GM12878 (cell line): ENCODE results near the gene TEX2. TPM values are rescaled to one million over a fixed set of nuclear protein-coding genes. Genes with fewer than 3 reads are reported as not detected.

Source experiments
- ATAC-seq: fragments of 200-7000 bp; cut with Tn5 transposase; 3 replicates; pipeline ENCODE4 v1.9.1; 2020; ENCODE audit warnings: mild to moderate bottlenecking, moderate library complexity
- BruUV-seq: library from RNA; stranded (reverse); fragments of 400-500 nt; replicated peaks from 2 replicates; lab custom pipeline; 2021; lab: Mats Ljungman, UMichigan
- CTCF ChIA-PET: fragments of 300-600 bp; sonication (Branson Sonifier 250); formaldehyde crosslinking; extraction: SDS; loops from one replicate; lab custom pipeline; 2021; ENCODE audit warnings: inconsistent platforms; lab: Yijun Ruan, JAX
- POLR2A ChIA-PET: fragments of 350-600 bp; formaldehyde crosslinking; extraction: SDS; loops from one replicate; lab custom pipeline; 2021; ENCODE audit warnings: inconsistent platforms; lab: Charles Lee
- RAD21 ChIA-PET: fragments of 300-600 bp; sonication (Branson Sonifier 250); formaldehyde crosslinking; loops from one replicate; lab custom pipeline; 2023; ENCODE audit warnings: antibody characterized with exemption; ENCODE audit not compliant: unreplicated experiment; lab: Charles Lee
- SMC1A ChIA-PET: fragments of 300-600 bp; sonication (Branson Sonifier 250); formaldehyde crosslinking; loops from one replicate; lab custom pipeline; 2023; ENCODE audit not compliant: unreplicated experiment, uncharacterized antibody; lab: Charles Lee
- DNase-seq: peaks from one replicate; pipeline ENCODE4 v3.0.0-alpha.2; 2011; ENCODE audit warnings: low read depth, low spot score
- FAIRE-seq: peaks from 3 replicates; lab custom pipeline; 2011; peaks lifted over from hg19 to GRCh38; lab: Jason Lieb, UNC
- H2AFZ ChIP-seq: 2 replicates; pipeline ENCODE4 v1.6.0; 2011; ENCODE audit warnings: low read depth, low read length, control low read depth; ENCODE audit not compliant: control insufficient read depth
- H3K27ac ChIP-seq: 2 replicates; pipeline ENCODE4 v1.5.1; 2011; ENCODE audit warnings: control low read depth; ENCODE audit not compliant: control insufficient read depth, insufficient read depth
- H3K27me3 ChIP-seq, 2 experiments: replicated peaks in 1 of 2; 2 replicates each; pipeline versions ENCODE4 v1.6.0 to v1.6.1; 2011; ENCODE audit warnings: low read length in 1 of 2; ENCODE audit not compliant: control insufficient read depth in 2 of 2, insufficient read depth in 2 of 2
- H3K36me3 ChIP-seq, 2 experiments: 2 replicates each; pipeline ENCODE4 v1.5.1; 2011; ENCODE audit warnings: low read length in 1 of 2; ENCODE audit not compliant: control insufficient read depth in 2 of 2, insufficient read depth in 2 of 2
- H3K4me1 ChIP-seq: 2 replicates; pipeline ENCODE4 v1.6.1; 2011; ENCODE audit warnings: mild to moderate bottlenecking, low read length, moderate library complexity, mixed read lengths; ENCODE audit not compliant: control insufficient read depth, insufficient read depth
- H3K4me2 ChIP-seq: 2 replicates; pipeline ENCODE4 v1.6.0; 2011; ENCODE audit warnings: control low read depth; ENCODE audit not compliant: control insufficient read depth, insufficient read depth
- H3K4me3 ChIP-seq: fragments of 200-600 bp; sonication (generic); 2 replicates; pipeline ENCODE4 v1.5.1; 2016
- H3K79me2 ChIP-seq: 2 replicates; pipeline ENCODE4 v1.6.0; 2011; ENCODE audit warnings: low read length; ENCODE audit not compliant: control insufficient read depth, insufficient read depth
- H3K9ac ChIP-seq: 2 replicates; pipeline ENCODE4 v1.8.0; 2011; ENCODE audit warnings: low read length, control low read depth, mixed read lengths; ENCODE audit not compliant: control insufficient read depth, insufficient read depth
- H3K9me3 ChIP-seq: replicated peaks from 3 replicates; pipeline ENCODE4 v1.5.1; 2011; ENCODE audit warnings: mild to moderate bottlenecking, low read length; ENCODE audit not compliant: control insufficient read depth, insufficient read depth
- H4K20me1 ChIP-seq: 2 replicates; pipeline ENCODE4 v1.6.0; 2011; ENCODE audit not compliant: control insufficient read depth, insufficient read depth
- BACH1 ChIP-seq: fragments of 450-650 bp; IDR thresholded peaks from 2 replicates; pipeline ENCODE4 v1.6.1; 2017; ENCODE audit warnings: mild to moderate bottlenecking, borderline replicate concordance
- FOXK2 ChIP-seq: fragments of 450-650 bp; IDR thresholded peaks from 2 replicates; pipeline ENCODE4 v1.6.1; 2017; ENCODE audit warnings: mild to moderate bottlenecking, moderate library complexity
- HDGF ChIP-seq: fragments of 450-650 bp; IDR thresholded peaks from 2 replicates; pipeline ENCODE4 v1.6.1; 2016; ENCODE audit warnings: antibody characterized with exemption
- KAT2A ChIP-seq: conservative IDR thresholded peaks from 2 replicates; pipeline ENCODE4 v1.6.1; 2011; ENCODE audit warnings: low read depth, low read length; ENCODE audit not compliant: control insufficient read depth
- POLR2AphosphoS2 ChIP-seq: IDR thresholded peaks from 2 replicates; pipeline ENCODE4 v1.6.1; 2011; ENCODE audit warnings: low read depth, mild to moderate bottlenecking, low read length, improper control_type of control experiment, moderate library complexity
- REST ChIP-seq: IDR thresholded peaks from 2 replicates; pipeline ENCODE4 v1.6.1; 2012; ENCODE audit warnings: mild to moderate bottlenecking, low read depth, low read length
- SPI1 ChIP-seq: IDR thresholded peaks from 2 replicates; pipeline ENCODE4 v1.6.1; 2011; ENCODE audit warnings: low read depth, mild to moderate bottlenecking, low read length, moderate library complexity, borderline replicate concordance; ENCODE audit not compliant: insufficient read depth
- ZNF207 ChIP-seq: fragments of 450-650 bp; IDR thresholded peaks from 2 replicates; pipeline ENCODE4 v1.6.1; 2014; ENCODE audit warnings: antibody characterized with exemption, mild to moderate bottlenecking, borderline replicate concordance
- WGBS: methylation state at CpG from one replicate; pipeline ENCODE4 v1.1.6; 2016; ENCODE audit warnings: low lambda C conversion rate; ENCODE audit not compliant: insufficient replicate concordance, insufficient coverage; ENCODE audit errors: missing lambda C conversion rate; 5-methylcytosine and 5-hydroxymethylcytosine counted together
- in situ Hi-C: fragments of 300-500 bp; cut with MboI; formaldehyde crosslinking; loops from 9 replicates; pipeline ENCODE4 v1.14.3; 2018; ENCODE audit warnings: mixed read lengths
- intact Hi-C: fragments of 100-400 bp; cut with micrococcal nuclease; formaldehyde crosslinking; loops from one replicate; pipeline ENCODE4 v1.14.2; 2022; ENCODE audit not compliant: unreplicated experiment
- polyA plus RNA-seq, 11 experiments: library from polyadenylated mRNA; depleted of rRNA in 4 of 11; unstranded in 6 of 11; stranded (reverse) in 5 of 11; fragments of >200 nt; fragmentation: Nextera tagmentation in 4 of 11; fragmentation: Illumina TruSeq in 1 of 11; extraction: Ambion mirVana in 4 of 11; extraction: Trizol in 1 of 11; gene quantifications; 1 replicate in 1 of 11; 2 replicates in 10 of 11; pipeline versions ENCODE4 v1.2.1 to v1.2.3, GENCODE V29; 2011 to 2016; ENCODE audit warnings: inconsistent platforms in 2 of 11, missing spikeins in 2 of 11, low read depth in 1 of 11
- total RNA-seq, 4 experiments: library from RNA; depleted of rRNA in 3 of 4; stranded (reverse); fragments of >200 nt in 3 of 4; fragmentation: Illumina TruSeq in 1 of 4; extraction: Trizol in 1 of 4; gene quantifications; 2 replicates each; pipeline versions ENCODE4 v1.2.1 to v1.2.3, GENCODE V29; 2013 to 2021
- TF ChIP-seq, protein P1 (sequence below): IDR thresholded peaks from 2 replicates; pipeline ENCODE4 v1.6.1; 2012; ENCODE audit warnings: low read depth, low read length, improper control_type of control experiment
- TF ChIP-seq, protein P2 (sequence below): IDR thresholded peaks from 2 replicates; pipeline ENCODE4 v1.6.1; 2012; ENCODE audit warnings: low read length, inconsistent platforms

The TEX2 gene
- total and polyA plus RNA-seq, 10 of the 15 experiments (the other 5 are each of a cell fraction or from before 2014, with no cell fraction given): 3.8 to 19.9 (median 15.8) TPM

GRCh38 chr17:64225410-64225809 is 37.6 kb downstream of the TEX2 start:
- ChIA-PET RAD21 (no interaction called here), SMC1A (no interaction called here), CTCF (interaction anchor here (1.4 kb wide), 1 partner anchor 9 kb away, joined by 4 read pairs; no protein-coding TSS in a partner anchor), POLR2A (no interaction called here)
- intact Hi-C loops (no loop called here), in situ Hi-C loops (no loop called here)
- TF ChIP-seq REST (no peak), KAT2A (no peak), ZNF207 (no peak), BACH1 (no peak), HDGF (no peak), SPI1 (no peak), FOXK2 (no peak), POLR2AphosphoS2 (no peak)
- TF ChIP-seq, protein P1, sequence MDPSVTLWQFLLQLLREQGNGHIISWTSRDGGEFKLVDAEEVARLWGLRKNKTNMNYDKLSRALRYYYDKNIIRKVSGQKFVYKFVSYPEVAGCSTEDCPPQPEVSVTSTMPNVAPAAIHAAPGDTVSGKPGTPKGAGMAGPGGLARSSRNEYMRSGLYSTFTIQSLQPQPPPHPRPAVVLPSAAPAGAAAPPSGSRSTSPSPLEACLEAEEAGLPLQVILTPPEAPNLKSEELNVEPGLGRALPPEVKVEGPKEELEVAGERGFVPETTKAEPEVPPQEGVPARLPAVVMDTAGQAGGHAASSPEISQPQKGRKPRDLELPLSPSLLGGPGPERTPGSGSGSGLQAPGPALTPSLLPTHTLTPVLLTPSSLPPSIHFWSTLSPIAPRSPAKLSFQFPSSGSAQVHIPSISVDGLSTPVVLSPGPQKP: no peak
- TF ChIP-seq, protein P2, sequence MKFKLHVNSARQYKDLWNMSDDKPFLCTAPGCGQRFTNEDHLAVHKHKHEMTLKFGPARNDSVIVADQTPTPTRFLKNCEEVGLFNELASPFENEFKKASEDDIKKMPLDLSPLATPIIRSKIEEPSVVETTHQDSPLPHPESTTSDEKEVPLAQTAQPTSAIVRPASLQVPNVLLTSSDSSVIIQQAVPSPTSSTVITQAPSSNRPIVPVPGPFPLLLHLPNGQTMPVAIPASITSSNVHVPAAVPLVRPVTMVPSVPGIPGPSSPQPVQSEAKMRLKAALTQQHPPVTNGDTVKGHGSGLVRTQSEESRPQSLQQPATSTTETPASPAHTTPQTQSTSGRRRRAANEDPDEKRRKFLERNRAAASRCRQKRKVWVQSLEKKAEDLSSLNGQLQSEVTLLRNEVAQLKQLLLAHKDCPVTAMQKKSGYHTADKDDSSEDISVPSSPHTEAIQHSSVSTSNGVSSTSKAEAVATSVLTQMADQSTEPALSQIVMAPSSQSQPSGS: no peak
- no peaks in the 10 kb centered on the region for H3K79me2 ChIP-seq
- H4K20me1 ChIP-seq: no peaks in the 10 kb centered on the region
- FAIRE-seq: no peak
- 83% methylated on average over 3 of the region's 3 CpGs for WGBS
- no peak for ATAC-seq
- no peaks in the 10 kb centered on the region for H3K36me3 ChIP-seq
- no TSS peak for BruUV-seq
- no peaks in the 10 kb centered on the region for H3K9me3 ChIP-seq
- H3K9ac ChIP-seq: no peak overlapping the region
- no peaks in the 10 kb centered on the region for H3K27me3 ChIP-seq
- H2AFZ ChIP-seq: no peak overlapping the region
- no peak overlapping the region for H3K4me2 ChIP-seq
- H3K4me1 ChIP-seq: no peaks in the 10 kb centered on the region
- no peak overlapping the region for H3K27ac ChIP-seq
- no peak for DNase-seq
- H3K4me3 ChIP-seq: no peak overlapping the region
